Measurements from ENCODE around the gene ASGR2. TPM values are rescaled to one million over a fixed set of nuclear protein-coding genes. Genes with fewer than 3 reads are reported as not detected.
"Not testable (repeated sequence)": the region's sequence is repeated elsewhere in the genome, so short reads cannot be mapped to it uniquely, and the experiment has no call there.

The ASGR2 gene
- total RNA-seq, 1 donor from 2014 or later: not detected

GRCh38 chr17:7130621-7131422 is 16.2 kb upstream of the ASGR2 start:
- Mint-ChIP-seq H3K9me3 (no peaks in the 10 kb centered on the region), H3K27me3 (ENCODE audit: low read depth) (peaks cover 17% of the 10 kb centered on the region), H3K27ac (ENCODE audit: unreplicated experiment) (no peak overlapping the region), H3K4me3 (no peak overlapping the region), H3K4me1 (peaks cover 28% of the 10 kb centered on the region), H3K36me3 (ENCODE audit: low read depth) (no peaks in the 10 kb centered on the region)
- TF ChIP-seq, protein P1, sequence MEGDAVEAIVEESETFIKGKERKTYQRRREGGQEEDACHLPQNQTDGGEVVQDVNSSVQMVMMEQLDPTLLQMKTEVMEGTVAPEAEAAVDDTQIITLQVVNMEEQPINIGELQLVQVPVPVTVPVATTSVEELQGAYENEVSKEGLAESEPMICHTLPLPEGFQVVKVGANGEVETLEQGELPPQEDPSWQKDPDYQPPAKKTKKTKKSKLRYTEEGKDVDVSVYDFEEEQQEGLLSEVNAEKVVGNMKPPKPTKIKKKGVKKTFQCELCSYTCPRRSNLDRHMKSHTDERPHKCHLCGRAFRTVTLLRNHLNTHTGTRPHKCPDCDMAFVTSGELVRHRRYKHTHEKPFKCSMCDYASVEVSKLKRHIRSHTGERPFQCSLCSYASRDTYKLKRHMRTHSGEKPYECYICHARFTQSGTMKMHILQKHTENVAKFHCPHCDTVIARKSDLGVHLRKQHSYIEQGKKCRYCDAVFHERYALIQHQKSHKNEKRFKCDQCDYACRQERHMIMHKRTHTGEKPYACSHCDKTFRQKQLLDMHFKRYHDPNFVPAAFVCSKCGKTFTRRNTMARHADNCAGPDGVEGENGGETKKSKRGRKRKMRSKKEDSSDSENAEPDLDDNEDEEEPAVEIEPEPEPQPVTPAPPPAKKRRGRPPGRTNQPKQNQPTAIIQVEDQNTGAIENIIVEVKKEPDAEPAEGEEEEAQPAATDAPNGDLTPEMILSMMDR (conservative IDR thresholded peaks at IDR 0.05): no peak
- no peak for DNase-seq (ENCODE audit: low read depth, low spot score)

DNA sequence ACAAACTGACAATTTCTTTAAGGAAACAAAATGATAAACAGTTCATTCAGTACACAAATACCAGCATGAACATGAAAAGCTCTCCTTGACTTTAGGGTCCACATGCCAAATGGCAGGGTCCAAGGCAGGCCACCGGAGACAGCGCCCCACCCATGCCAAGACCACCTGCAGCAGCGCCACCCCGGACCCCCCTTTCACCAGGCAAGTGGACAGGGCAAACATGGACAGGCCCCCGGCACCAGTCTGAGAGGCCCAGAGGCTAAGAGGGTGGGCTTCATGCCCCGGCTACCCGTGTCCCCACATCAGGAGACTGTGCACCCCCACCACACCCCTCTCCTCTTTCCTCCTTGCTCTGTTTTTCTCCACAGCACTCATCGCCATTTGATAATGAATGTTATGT is 14.7 kb upstream of the ASGR2 start:
- DNase-seq (ENCODE audit: low read depth, low spot score): no peak
- Mint-ChIP-seq H3K9me3 (no peaks in the 10 kb centered on the region), H3K4me1 (peaks cover 28% of the 10 kb centered on the region), H3K4me3 (no peak overlapping the region), H3K27ac (ENCODE audit: unreplicated experiment) (no peak overlapping the region), H3K36me3 (ENCODE audit: low read depth) (no peaks in the 10 kb centered on the region), H3K27me3 (ENCODE audit: low read depth) (peaks cover 17% of the 10 kb centered on the region)
- TF ChIP-seq, protein P1 (conservative IDR thresholded peaks at IDR 0.05): no peak

- no peak for DNase-seq (ENCODE audit: low read depth, low spot score)
- H3K27ac Mint-ChIP-seq (ENCODE audit: unreplicated experiment): no peak overlapping the region
- H3K4me3 Mint-ChIP-seq: no peak overlapping the region
- peaks cover 21% of the 10 kb centered on the region for H3K4me1 Mint-ChIP-seq
- H3K27me3 Mint-ChIP-seq (ENCODE audit: low read depth): peaks cover 11% of the 10 kb centered on the region
- H3K36me3 Mint-ChIP-seq (ENCODE audit: low read depth): no peaks in the 10 kb centered on the region
- TF ChIP-seq, protein P1 (conservative IDR thresholded peaks at IDR 0.05): no peak
- no peaks in the 10 kb centered on the region for H3K9me3 Mint-ChIP-seq
These were observed 13.5 kb upstream of the ASGR2 start for GRCh38 chr17:7128160-7128559.

GRCh38 chr17:7127501-7127900 is 12.9 kb upstream of the ASGR2 start:
- peaks cover 15% of the 10 kb centered on the region for H3K4me1 Mint-ChIP-seq
- H3K9me3 Mint-ChIP-seq; H3K36me3 Mint-ChIP-seq (ENCODE audit: low read depth); H3K27me3 Mint-ChIP-seq (ENCODE audit: low read depth); H3K4me3 Mint-ChIP-seq; H3K27ac Mint-ChIP-seq (ENCODE audit: unreplicated experiment); DNase-seq (ENCODE audit: low read depth, low spot score): not testable (repeated sequence)

- H3K36me3 Mint-ChIP-seq (ENCODE audit: low read depth); H3K27me3 Mint-ChIP-seq (ENCODE audit: low read depth); H3K4me3 Mint-ChIP-seq; H3K9me3 Mint-ChIP-seq; DNase-seq (ENCODE audit: low read depth, low spot score); H3K4me1 Mint-ChIP-seq; H3K27ac Mint-ChIP-seq (ENCODE audit: unreplicated experiment): not testable (repeated sequence)
These were observed 11.8 kb upstream of the ASGR2 start for GRCh38 chr17:7126386-7126785.

DNA sequence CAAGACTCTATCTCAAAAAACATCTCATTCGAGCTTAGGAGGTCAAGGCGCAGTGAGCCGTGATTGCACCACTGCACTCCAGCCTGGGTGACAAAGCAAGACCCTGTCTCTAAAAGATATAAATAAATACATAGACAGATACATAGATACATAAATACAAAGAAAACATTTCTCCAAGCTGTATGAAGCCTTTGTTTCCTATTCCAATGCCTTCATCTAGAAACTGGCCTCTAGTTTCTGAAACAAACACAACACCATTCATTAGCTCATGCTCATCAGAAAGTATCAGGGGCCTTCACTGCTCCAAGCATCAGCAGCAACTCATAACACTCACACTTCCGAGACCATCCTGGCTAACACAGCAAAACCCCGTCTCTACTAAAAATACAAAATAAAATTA is 10.3 kb upstream of the ASGR2 start:
- peaks cover 9% of the 10 kb centered on the region for H3K27me3 Mint-ChIP-seq (ENCODE audit: low read depth)
- TF ChIP-seq, protein P1 (conservative IDR thresholded peaks at IDR 0.05): no peak
- no peak for DNase-seq (ENCODE audit: low read depth, low spot score)
- no peak overlapping the region for H3K27ac Mint-ChIP-seq (ENCODE audit: unreplicated experiment)
- no peak overlapping the region for H3K4me3 Mint-ChIP-seq
- H3K9me3 Mint-ChIP-seq: no peaks in the 10 kb centered on the region
- H3K4me1 Mint-ChIP-seq: no peaks in the 10 kb centered on the region
- no peaks in the 10 kb centered on the region for H3K36me3 Mint-ChIP-seq (ENCODE audit: low read depth)

All from neural crest cell (in vitro differentiated cells).